Natural killer cell (primary cell): ENCODE measurements around the gene PREPL. TPM values are rescaled to one million over a fixed set of nuclear protein-coding genes. Genes with fewer than 3 reads are reported as not detected.
"Not testable (repeated sequence)": the region's sequence is repeated elsewhere in the genome, so short reads cannot be mapped to it uniquely, and the experiment has no call there.

Experiments used
- ATAC-seq, 3 donors: fragments of 150-1000 bp in 2 of 3; fragments of 200-7000 bp in 1 of 3; cut with Tn5 transposase; 1 replicate in 1 of 3; 2 replicates in 2 of 3; pipeline ENCODE4 v1.10.0; 2021; ENCODE audit warnings: mild to moderate bottlenecking in 2 of 3, moderate library complexity in 2 of 3
- DNase-seq, 2 donors: peaks; one replicate each; pipeline versions ENCODE4 v3.0.0 to v3.0.0-alpha.2; 2013 to 2021; ENCODE audit warnings: mixed read lengths in 1 of 2
- H3K27ac ChIP-seq: one replicate; pipeline ENCODE4 v1.5.1; 2013; ENCODE audit warnings: mild to moderate bottlenecking, low read length
- H3K27me3 ChIP-seq: one replicate; pipeline ENCODE4 v1.6.1; 2013; ENCODE audit warnings: low read length; ENCODE audit not compliant: control insufficient read depth, insufficient read depth
- H3K36me3 ChIP-seq: one replicate; pipeline ENCODE4 v1.6.1; 2013; ENCODE audit warnings: low read length; ENCODE audit not compliant: control insufficient read depth, insufficient read depth
- H3K4me1 ChIP-seq: one replicate; pipeline ENCODE4 v1.6.1; 2013; ENCODE audit warnings: low read length; ENCODE audit not compliant: control insufficient read depth, insufficient read depth
- H3K4me3 ChIP-seq: one replicate; pipeline ENCODE4 v1.5.1; 2013; ENCODE audit warnings: low read length
- H3K9me3 ChIP-seq: one replicate; pipeline ENCODE4 v1.6.1; 2013; ENCODE audit warnings: low read length; ENCODE audit not compliant: control insufficient read depth, insufficient read depth
- H3K27ac Mint-ChIP-seq, 2 donors: one replicate each; pipeline ENCODE4 v1.8.0; 2022; ENCODE audit warnings: mild to moderate bottlenecking in 2 of 2, mixed read lengths in 2 of 2, moderate library complexity in 1 of 2
- H3K27me3 Mint-ChIP-seq, 2 donors: one replicate each; pipeline ENCODE4 v1.8.0; 2022; ENCODE audit warnings: low read depth in 2 of 2, mixed read lengths in 2 of 2
- H3K36me3 Mint-ChIP-seq: one replicate; pipeline ENCODE4 v1.8.0; 2022; ENCODE audit warnings: mixed read lengths
- H3K4me1 Mint-ChIP-seq, 2 donors: one replicate each; pipeline ENCODE4 v1.8.0; 2022; ENCODE audit warnings: mixed read lengths in 2 of 2
- H3K4me3 Mint-ChIP-seq: one replicate; pipeline ENCODE4 v1.8.0; 2022; ENCODE audit warnings: mild to moderate bottlenecking, moderate library complexity, mixed read lengths
- H3K9me3 Mint-ChIP-seq, 2 donors: one replicate each; pipeline ENCODE4 v1.8.0; 2022; ENCODE audit warnings: mixed read lengths in 2 of 2
- CTCF ChIP-seq: fragments of 200-600 bp; IDR thresholded peaks from one replicate; pipeline ENCODE4 v1.8.0; 2022; ENCODE audit warnings: antibody characterized with exemption
- WGBS: methylation state at CpG from one replicate; pipeline ENCODE4 v1.1.7; 2013; ENCODE audit warnings: missing lambda C conversion rate; ENCODE audit not compliant: insufficient coverage; 5-methylcytosine and 5-hydroxymethylcytosine counted together
- intact Hi-C: fragments of 100-400 bp; cut with micrococcal nuclease; formaldehyde crosslinking; loops from one replicate; pipeline ENCODE4 v1.14.2; 2022
- total RNA-seq, 4 donors: library from RNA; stranded (reverse); fragments of 120-200 nt in 1 of 4; gene quantifications; one replicate each; pipeline versions ENCODE4 v1.2.3 to v1.2.4, GENCODE V29; 2013 to 2022

Gene PREPL
- total RNA-seq, 3 donors from 2014 or later (not counting 1 experiment from before 2014, with no cell fraction given), result 17.2 to 23.2 (median 18.4) TPM

- ATAC-seq (no peak), DNase-seq (no peak)
- WGBS, result 100% methylated on average over 1 of the region's 1 CpG
- H3K4me3 Mint-ChIP-seq, result no peak overlapping the region
- peaks cover 0 to 3% of the 10 kb centered on the region in 2 donors for H3K27me3 Mint-ChIP-seq
- peaks cover 2 to 3% of the 10 kb centered on the region in 2 donors for H3K9me3 Mint-ChIP-seq
- no peaks in the 10 kb centered on the region for H3K36me3 ChIP-seq
- TF ChIP-seq CTCF, result no peak
- H3K27me3 ChIP-seq, result no peaks in the 10 kb centered on the region
- H3K4me1 Mint-ChIP-seq, result no peaks in the 10 kb centered on the region
- H3K9me3 ChIP-seq, result peaks cover 3% of the 10 kb centered on the region
- H3K27ac Mint-ChIP-seq, result no peak overlapping the region
- intact Hi-C loops, result no loop called here
- no peaks in the 10 kb centered on the region for H3K36me3 Mint-ChIP-seq
- H3K27ac ChIP-seq, result no peak overlapping the region
- no peaks in the 10 kb centered on the region for H3K4me1 ChIP-seq
- H3K4me3 ChIP-seq, result no peak overlapping the region
Measured at GRCh38 chr2:44304258-44304657, 57.0 kb downstream of the PREPL start.

GRCh38 chr2:44303766-44304165, 57.5 kb downstream of the PREPL start:
- H3K4me3 ChIP-seq, H3K27me3 ChIP-seq, H3K4me1 Mint-ChIP-seq, H3K27ac ChIP-seq, H3K4me1 ChIP-seq, intact Hi-C loops, H3K9me3 ChIP-seq, H3K36me3 ChIP-seq, H3K27me3 Mint-ChIP-seq, H3K27ac Mint-ChIP-seq, ATAC-seq, DNase-seq, H3K4me3 Mint-ChIP-seq, H3K9me3 Mint-ChIP-seq, H3K36me3 Mint-ChIP-seq: not testable (repeated sequence)
- WGBS, result 100% methylated on average over 3 of the region's 3 CpGs

GRCh38 chr2:44301111-44301510, 60.2 kb downstream of the PREPL start:
- no peak overlapping the region for H3K27ac Mint-ChIP-seq
- H3K36me3 Mint-ChIP-seq, result no peaks in the 10 kb centered on the region
- no peaks in the 10 kb centered on the region for H3K27me3 ChIP-seq
- no peak overlapping the region for H3K4me3 ChIP-seq
- H3K4me1 Mint-ChIP-seq, result peaks cover 9 to 15% of the 10 kb centered on the region in 2 donors
- H3K27ac ChIP-seq, result no peak overlapping the region
- ATAC-seq (no peak), DNase-seq (no peak)
- no peaks in the 10 kb centered on the region for H3K36me3 ChIP-seq
- WGBS, result 98% methylated on average over 4 of the region's 5 CpGs
- no peaks in the 10 kb centered on the region for H3K4me1 ChIP-seq
- intact Hi-C loops, result no loop called here
- H3K4me3 Mint-ChIP-seq, result no peak overlapping the region
- no peaks in the 10 kb centered on the region for H3K9me3 ChIP-seq
- H3K9me3 Mint-ChIP-seq, result no peaks in the 10 kb centered on the region
- no peak for TF ChIP-seq CTCF
- no peaks in the 10 kb centered on the region for H3K27me3 Mint-ChIP-seq

- WGBS, result 90% methylated on average over 4 of the region's 4 CpGs
- H3K4me1 Mint-ChIP-seq, result peaks cover 9 to 21% of the 10 kb centered on the region in 2 donors
- Histone ChIP-seq H3K27me3 (no peaks in the 10 kb centered on the region), H3K36me3 (no peaks in the 10 kb centered on the region), H3K4me3 (no peak overlapping the region), H3K4me1 (no peaks in the 10 kb centered on the region), H3K9me3 (no peaks in the 10 kb centered on the region), H3K27ac (no peak overlapping the region)
- H3K36me3 Mint-ChIP-seq, result no peaks in the 10 kb centered on the region
- H3K27me3 Mint-ChIP-seq, result no peaks in the 10 kb centered on the region
- H3K4me3 Mint-ChIP-seq, result no peak overlapping the region
- DNase-seq, result no peak
- TF ChIP-seq CTCF, result no peak
- no peaks in the 10 kb centered on the region for H3K9me3 Mint-ChIP-seq
- no peak overlapping the region for H3K27ac Mint-ChIP-seq
- intact Hi-C loops, result no loop called here
- ATAC-seq, result no peak
Measured at GRCh38 chr2:44299635-44300034, 61.7 kb downstream of the PREPL start.
